Trophoblast cell (in vitro differentiated cells and primary cell): ENCODE results near the gene PXN.

Source experiments
- DNase-seq, 2 donors: peaks; one replicate each; pipeline ENCODE4 v3.0.0-alpha.2; 2016
- H2AFZ ChIP-seq: 2 replicates; pipeline ENCODE4 v1.6.1; 2013; ENCODE audit warnings: low read length, moderate library complexity, mild to moderate bottlenecking; ENCODE audit not compliant: insufficient read depth, poor library complexity
- H2AK5ac ChIP-seq: 2 replicates; pipeline ENCODE4 v1.6.1; 2013; ENCODE audit warnings: mild to moderate bottlenecking, low read length
- H2BK120ac ChIP-seq: 2 replicates; pipeline ENCODE4 v1.6.1; 2013; ENCODE audit warnings: low read length, mild to moderate bottlenecking, moderate library complexity; ENCODE audit not compliant: insufficient read depth, poor library complexity
- H2BK12ac ChIP-seq: 2 replicates; pipeline ENCODE4 v1.6.1; 2013; ENCODE audit warnings: mild to moderate bottlenecking, low read length, moderate library complexity
- H2BK5ac ChIP-seq: 2 replicates; pipeline ENCODE4 v1.6.1; 2013; ENCODE audit warnings: low read length, low read depth, moderate library complexity, mild to moderate bottlenecking; ENCODE audit not compliant: poor library complexity
- H3K14ac ChIP-seq: 2 replicates; pipeline ENCODE4 v1.6.1; 2013; ENCODE audit warnings: mild to moderate bottlenecking, low read length
- H3K18ac ChIP-seq: 2 replicates; pipeline ENCODE4 v1.6.1; 2013; ENCODE audit warnings: mild to moderate bottlenecking, low read length
- H3K23ac ChIP-seq: 2 replicates; pipeline ENCODE4 v1.6.1; 2013; ENCODE audit warnings: low read length
- H3K27ac ChIP-seq: 2 replicates; pipeline ENCODE4 v1.5.1; 2013; ENCODE audit warnings: low read depth, mild to moderate bottlenecking, inconsistent platforms, low read length, moderate library complexity
- H3K27me3 ChIP-seq: 2 replicates; pipeline ENCODE4 v1.6.1; 2013; ENCODE audit warnings: inconsistent platforms, mild to moderate bottlenecking, low read length, moderate library complexity; ENCODE audit not compliant: insufficient read depth
- H3K36me3 ChIP-seq, 2 experiments: 1 replicate in 1 of 2; 2 replicates in 1 of 2; pipeline ENCODE4 v1.6.1; 2013; ENCODE audit warnings: low read length in 2 of 2, mild to moderate bottlenecking in 2 of 2, moderate library complexity in 1 of 2; ENCODE audit not compliant: insufficient read depth in 2 of 2, control insufficient read depth in 1 of 2
- H3K4ac ChIP-seq: 2 replicates; pipeline ENCODE4 v1.6.1; 2013; ENCODE audit warnings: low read depth, mild to moderate bottlenecking, low read length, moderate library complexity
- H3K4me1 ChIP-seq, 2 experiments: 1 replicate in 1 of 2; 2 replicates in 1 of 2; pipeline ENCODE4 v1.6.1; 2013; ENCODE audit warnings: low read length in 2 of 2, mild to moderate bottlenecking in 2 of 2, moderate library complexity in 1 of 2; ENCODE audit not compliant: insufficient read depth in 2 of 2, control insufficient read depth in 1 of 2
- H3K4me2 ChIP-seq: 2 replicates; pipeline ENCODE4 v1.6.1; 2013; ENCODE audit warnings: inconsistent platforms, mild to moderate bottlenecking, low read length, moderate library complexity
- H3K4me3 ChIP-seq: 2 replicates; pipeline ENCODE4 v1.5.1; 2013; ENCODE audit warnings: mild to moderate bottlenecking, low read depth, low read length, inconsistent platforms
- H3K79me1 ChIP-seq: one replicate; pipeline ENCODE4 v1.6.1; 2013; ENCODE audit warnings: low read length
- H3K79me2 ChIP-seq: 2 replicates; pipeline ENCODE4 v1.6.1; 2013; ENCODE audit warnings: low read length, mild to moderate bottlenecking; ENCODE audit not compliant: control insufficient read depth, insufficient read depth, poor library complexity
- H3K9ac ChIP-seq: 2 replicates; pipeline ENCODE4 v1.6.1; 2013; ENCODE audit warnings: mild to moderate bottlenecking, low read length
- H3K9me3 ChIP-seq: 2 replicates; pipeline ENCODE4 v1.6.1; 2013; ENCODE audit warnings: low read depth, mild to moderate bottlenecking, control low read depth, inconsistent platforms, low read length; ENCODE audit not compliant: insufficient read depth
- H4K12ac ChIP-seq: 2 replicates; pipeline ENCODE4 v1.6.1; 2013; ENCODE audit warnings: low read depth, mild to moderate bottlenecking, low read length, moderate library complexity
- H4K8ac ChIP-seq: 2 replicates; pipeline ENCODE4 v1.6.1; 2013; ENCODE audit warnings: low read depth, mild to moderate bottlenecking, low read length, moderate library complexity
- H4K91ac ChIP-seq: one replicate; pipeline ENCODE4 v1.6.1; 2013; ENCODE audit warnings: low read depth, mild to moderate bottlenecking, low read length, moderate library complexity
- WGBS: extraction: QIAGEN DNeasy Blood & Tissue Kit; methylation state at CpG from one replicate; pipeline ENCODE4 v1.1.7; 2013; ENCODE audit warnings: missing lambda C conversion rate; ENCODE audit not compliant: insufficient read length, insufficient coverage; ENCODE audit errors: extremely low coverage; 5-methylcytosine and 5-hydroxymethylcytosine counted together

Gene PXN

GRCh38 chr12:120180975-120181374, 84.6 kb downstream of the PXN start:
- no CpG with 5 or more reads among the region's 7 CpGs for WGBS

GRCh38 chr12:120175537-120175936, 90.0 kb downstream of the PXN start:
- Histone ChIP-seq H3K27me3 (no peaks in the 10 kb centered on the region), H3K79me2 (no peaks in the 10 kb centered on the region), H3K4me3 (no peak overlapping the region), H3K9ac (no peak overlapping the region), H3K4me2 (no peak overlapping the region), H3K79me1 (no peaks in the 10 kb centered on the region), H3K9me3 (no peaks in the 10 kb centered on the region), H3K4ac (no peak overlapping the region), H4K12ac (no peak overlapping the region), H3K27ac (no peak overlapping the region), H4K91ac (no peak overlapping the region), H2BK12ac (no peak overlapping the region), H3K23ac (no peak overlapping the region), H3K36me3 (peaks cover 66 to 77% of the 10 kb centered on the region in 2 experiments), H3K14ac (no peak overlapping the region), H3K18ac (no peak overlapping the region), H2AK5ac (no peak overlapping the region), H2AFZ (no peak overlapping the region), H2BK5ac (no peak overlapping the region), H3K4me1 (no peaks in the 10 kb centered on the region), H2BK120ac (no peak overlapping the region), H4K8ac (no peak overlapping the region)
- peak; percentile 93 to 97 for DNase-seq
- no CpG with 5 or more reads among the region's 11 CpGs for WGBS

More at GRCh38 chr12:120180975-120181374, 84.6 kb downstream of the PXN start:
- Histone ChIP-seq H3K4ac (peak overlapping the region; percentile 14), H3K27ac (no peak overlapping the region), H3K4me1 (peaks cover 3 to 4% of the 10 kb centered on the region in 2 experiments), H3K79me2 (no peaks in the 10 kb centered on the region), H3K14ac (no peak overlapping the region), H2BK120ac (no peak overlapping the region), H4K91ac (no peak overlapping the region), H2BK12ac (no peak overlapping the region), H2AK5ac (no peak overlapping the region), H2BK5ac (no peak overlapping the region), H3K27me3 (no peaks in the 10 kb centered on the region), H3K4me3 (no peak overlapping the region), H3K9ac (no peak overlapping the region), H3K79me1 (no peaks in the 10 kb centered on the region), H3K36me3 (peaks cover 58 to 66% of the 10 kb centered on the region in 2 experiments), H2AFZ (no peak overlapping the region), H3K9me3 (peaks cover 2% of the 10 kb centered on the region), H3K4me2 (no peak overlapping the region), H3K18ac (no peak overlapping the region), H4K12ac (no peak overlapping the region), H4K8ac (no peak overlapping the region), H3K23ac (no peak overlapping the region)
- no peak for DNase-seq

GRCh38 chr12:120175062-120175461, 90.5 kb downstream of the PXN start:
- no peak overlapping the region for H3K23ac ChIP-seq
- no peak overlapping the region for H2BK120ac ChIP-seq
- H2BK12ac ChIP-seq = no peak overlapping the region
- H3K27ac ChIP-seq = no peak overlapping the region
- H3K18ac ChIP-seq = no peak overlapping the region
- WGBS = no CpG with 5 or more reads among the region's 5 CpGs
- H3K27me3 ChIP-seq = no peaks in the 10 kb centered on the region
- H2BK5ac ChIP-seq = no peak overlapping the region
- H3K4me2 ChIP-seq = no peak overlapping the region
- H3K9me3 ChIP-seq = no peaks in the 10 kb centered on the region
- H4K91ac ChIP-seq = no peak overlapping the region
- H4K12ac ChIP-seq = no peak overlapping the region
- H3K4me3 ChIP-seq = no peak overlapping the region
- no peak overlapping the region for H2AK5ac ChIP-seq
- H4K8ac ChIP-seq = no peak overlapping the region
- H3K36me3 ChIP-seq = peaks cover 66 to 80% of the 10 kb centered on the region in 2 experiments
- H2AFZ ChIP-seq = no peak overlapping the region
- H3K9ac ChIP-seq = no peak overlapping the region
- no peak overlapping the region for H3K4ac ChIP-seq
- H3K4me1 ChIP-seq = no peaks in the 10 kb centered on the region
- no peaks in the 10 kb centered on the region for H3K79me2 ChIP-seq
- H3K79me1 ChIP-seq = no peaks in the 10 kb centered on the region
- DNase-seq = peak in 1 of 2 donors; percentile 31
- no peak overlapping the region for H3K14ac ChIP-seq

GRCh38 chr12:120172053-120172452, 93.5 kb downstream of the PXN start:
- no CpG with 5 or more reads among the region's 3 CpGs for WGBS
- H3K9ac ChIP-seq = no peak overlapping the region

More at GRCh38 chr12:120172053-120172452, 93.5 kb downstream of the PXN start:
- no peaks in the 10 kb centered on the region for H3K27me3 ChIP-seq
- no peak overlapping the region for H4K8ac ChIP-seq
- no peaks in the 10 kb centered on the region for H3K4me1 ChIP-seq
- H2BK12ac ChIP-seq = no peak overlapping the region
- no peaks in the 10 kb centered on the region for H3K79me1 ChIP-seq
- H3K14ac ChIP-seq = no peak overlapping the region
- H3K36me3 ChIP-seq = peaks cover 64 to 78% of the 10 kb centered on the region in 2 experiments
- no peak overlapping the region for H3K23ac ChIP-seq
- no peak overlapping the region for H4K91ac ChIP-seq
- no peak overlapping the region for H3K4me3 ChIP-seq
- H3K4me2 ChIP-seq = no peak overlapping the region
- H3K27ac ChIP-seq = no peak overlapping the region
- no peak overlapping the region for H4K12ac ChIP-seq
- no peaks in the 10 kb centered on the region for H3K9me3 ChIP-seq
- no peak overlapping the region for H2BK5ac ChIP-seq
- no peak overlapping the region for H3K18ac ChIP-seq
- no peak overlapping the region for H2AFZ ChIP-seq
- H2AK5ac ChIP-seq = no peak overlapping the region
- no peak overlapping the region for H3K4ac ChIP-seq
- no peaks in the 10 kb centered on the region for H3K79me2 ChIP-seq
- H2BK120ac ChIP-seq = no peak overlapping the region
- no peak for DNase-seq
